Midbrain (tissue), 1 donor: ENCODE measurements around the gene EDA.
"Not testable (repeated sequence)": the region's sequence is repeated elsewhere in the genome, so short reads cannot be mapped to it uniquely, and the experiment has no call there.

Experiments used
- DNase-seq: peaks from one replicate; lab custom pipeline; 2025; lab: John Stamatoyannopoulos, UW

EDA gene

DNA sequence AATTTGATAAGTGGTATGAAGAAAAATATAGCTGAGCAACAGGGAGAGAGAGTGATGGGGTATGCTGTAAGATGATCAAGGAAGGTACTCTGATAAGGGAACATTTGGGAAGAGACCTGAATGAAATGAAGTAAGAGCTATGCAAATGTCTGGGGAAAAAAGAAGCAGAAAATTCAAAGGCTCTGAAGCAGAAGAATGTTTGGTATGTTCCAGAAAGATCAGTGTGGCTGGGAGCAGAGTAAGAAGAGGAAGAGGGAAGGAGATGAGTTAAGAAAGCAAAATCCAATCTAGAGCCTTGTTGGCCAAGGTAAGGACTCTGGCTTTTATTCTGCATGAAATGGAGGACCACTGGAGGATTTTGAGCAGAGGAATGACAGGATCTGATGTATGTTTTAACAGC is 343.8 kb downstream of the EDA start:
- no peak for DNase-seq

DNA sequence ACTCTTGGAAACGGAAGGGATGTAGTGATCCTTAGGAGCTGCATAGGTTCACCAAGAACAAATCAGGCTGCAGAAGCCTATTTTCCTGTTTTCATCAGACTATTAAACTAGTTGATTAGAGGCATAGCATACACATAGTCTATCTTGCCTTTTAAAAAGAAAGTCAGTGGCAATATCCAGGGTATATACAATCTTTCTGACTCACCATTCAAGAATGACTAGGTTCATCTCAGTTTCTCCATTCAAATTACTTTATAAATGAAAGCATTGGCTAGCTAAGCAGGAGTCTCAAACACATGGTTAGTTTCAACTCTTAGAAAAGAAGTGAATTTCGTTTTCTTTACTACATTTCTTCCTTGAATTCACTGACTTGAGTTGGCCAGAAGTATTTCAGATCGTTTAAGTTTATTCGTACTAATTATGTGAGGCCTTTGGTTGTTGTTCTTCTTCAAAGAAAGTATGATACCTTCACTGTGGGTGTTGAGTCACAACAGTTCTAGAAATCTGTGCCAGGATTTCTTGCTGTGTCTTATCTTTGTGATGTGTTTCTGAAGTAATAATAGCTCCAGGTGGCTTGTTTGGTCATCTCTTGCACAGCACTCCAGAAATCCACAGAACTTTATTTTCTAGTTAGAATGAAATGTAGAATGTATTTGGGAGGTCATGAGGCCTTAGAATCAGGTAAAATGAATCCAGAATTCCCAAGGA is 345.6 kb downstream of the EDA start:
- DNase-seq = no peak

DNA sequence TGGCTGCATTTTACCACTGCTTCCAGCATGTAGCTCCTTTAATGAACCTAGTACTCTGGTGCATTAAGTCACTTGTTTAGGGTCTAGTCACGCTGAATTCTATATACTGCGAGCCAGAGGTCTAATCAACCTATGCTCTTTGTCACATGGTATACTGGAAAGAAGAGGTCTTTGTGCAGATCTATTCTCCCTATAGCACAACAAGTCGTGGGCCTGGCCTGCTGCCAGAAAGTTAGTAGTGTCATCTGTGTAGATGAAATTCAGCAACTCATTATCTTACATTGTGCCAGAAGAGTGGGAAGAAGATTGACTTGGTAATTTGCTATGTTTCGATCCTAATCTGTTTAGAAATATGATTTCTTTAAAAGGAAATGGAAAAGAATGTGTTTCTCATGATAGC is 353.0 kb downstream of the EDA start:
- no peak for DNase-seq

DNA sequence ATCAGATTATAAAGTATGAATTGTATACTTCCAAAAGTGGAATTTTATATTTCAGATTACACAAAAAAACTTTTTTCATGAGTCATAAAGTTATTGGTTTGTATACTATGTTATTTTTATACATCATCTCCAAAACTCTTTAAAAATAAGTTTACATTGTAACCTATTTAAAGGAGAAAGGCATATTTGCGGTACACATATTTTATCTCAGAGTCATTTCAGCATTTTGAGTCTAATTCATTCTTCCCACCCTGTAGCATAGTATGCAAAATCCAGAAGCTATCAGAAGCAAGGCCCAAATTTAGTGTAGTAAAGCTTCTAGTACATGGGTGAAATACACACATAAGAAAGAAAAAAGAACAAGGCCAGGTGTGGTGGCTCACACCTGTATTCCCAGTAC is 353.5 kb downstream of the EDA start:
- no peak for DNase-seq

DNA sequence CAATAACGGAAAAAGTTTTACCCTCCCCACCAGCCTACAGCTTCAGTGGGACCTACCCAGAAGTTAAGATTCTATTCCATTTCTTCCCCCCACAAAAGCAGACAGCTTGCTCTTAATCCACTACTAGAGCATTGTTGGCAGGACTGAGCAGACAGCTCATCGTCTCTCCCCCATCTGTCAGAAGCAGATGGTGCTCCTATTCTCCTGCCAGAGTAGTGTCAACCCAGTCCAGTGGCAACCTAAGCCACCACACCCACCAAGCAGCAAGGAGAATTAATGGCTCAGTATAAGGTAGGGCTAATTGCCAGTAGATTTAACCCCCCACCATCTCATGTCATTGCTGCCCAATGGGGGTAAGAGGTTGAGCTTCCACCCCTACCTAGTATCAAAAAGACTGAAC is 371.8 kb downstream of the EDA start:
- no peak for DNase-seq

DNA sequence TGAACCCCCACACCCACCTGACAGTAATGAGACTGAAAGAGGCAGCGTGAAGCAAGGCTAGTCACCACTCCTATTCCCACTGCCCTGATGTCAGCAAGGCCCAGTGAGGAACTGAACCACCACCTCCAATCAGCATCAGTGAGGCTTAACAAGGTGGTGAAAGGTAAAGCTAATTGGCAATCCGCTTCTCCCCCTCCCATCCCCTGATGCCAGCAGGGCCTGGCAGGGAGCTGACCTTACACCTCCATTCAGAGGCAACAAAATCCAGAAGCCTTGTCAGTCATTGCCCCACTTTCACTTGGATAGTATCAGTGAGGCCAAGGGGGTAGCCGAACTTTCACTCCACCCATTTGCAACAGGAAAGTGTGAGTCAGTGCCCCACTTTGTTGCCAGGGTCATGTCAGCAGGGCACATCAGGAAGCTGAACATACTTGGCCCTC is 373.1 kb downstream of the EDA start:
- DNase-seq = no peak

DNA sequence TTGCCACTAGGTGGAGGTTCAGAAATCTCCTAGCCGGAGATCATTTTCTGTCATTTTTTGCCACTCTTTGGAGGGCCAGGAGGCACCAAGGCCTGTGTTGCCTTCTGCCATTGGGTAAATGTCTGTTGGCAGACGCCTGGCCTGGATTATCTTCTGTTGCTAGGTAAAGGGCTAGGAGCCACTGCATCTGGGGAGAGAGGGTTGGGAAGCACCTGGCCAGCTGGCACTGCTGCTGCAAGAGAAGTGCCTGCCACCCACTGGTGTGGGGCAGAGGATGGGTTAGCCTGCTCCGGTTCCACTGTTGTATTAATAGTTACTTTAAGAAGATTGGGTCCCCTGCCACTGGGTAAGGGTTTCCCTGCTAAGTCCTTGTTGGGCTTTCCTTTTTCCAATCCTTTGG is 375.8 kb downstream of the EDA start:
- DNase-seq = no peak

DNA sequence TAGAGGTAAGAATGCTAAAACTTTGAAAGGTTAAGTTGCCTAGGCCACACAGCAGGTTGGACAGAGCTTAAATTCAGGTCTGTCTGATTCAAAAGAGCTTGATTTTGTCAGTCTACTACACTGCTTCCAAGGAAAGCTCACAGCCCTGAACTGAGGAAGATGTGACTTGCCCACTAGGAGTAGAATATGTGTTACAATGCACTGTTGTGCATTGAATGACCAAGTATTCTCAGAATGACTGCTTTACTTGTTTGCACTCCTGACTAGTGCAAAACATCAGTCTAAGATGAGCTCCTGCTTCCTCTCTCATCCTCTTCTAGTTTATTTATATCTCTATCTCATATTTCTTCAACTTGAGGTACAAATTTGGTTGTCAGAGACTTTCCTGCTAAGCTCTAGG is 377.6 kb downstream of the EDA start:
- DNase-seq = no peak

DNA sequence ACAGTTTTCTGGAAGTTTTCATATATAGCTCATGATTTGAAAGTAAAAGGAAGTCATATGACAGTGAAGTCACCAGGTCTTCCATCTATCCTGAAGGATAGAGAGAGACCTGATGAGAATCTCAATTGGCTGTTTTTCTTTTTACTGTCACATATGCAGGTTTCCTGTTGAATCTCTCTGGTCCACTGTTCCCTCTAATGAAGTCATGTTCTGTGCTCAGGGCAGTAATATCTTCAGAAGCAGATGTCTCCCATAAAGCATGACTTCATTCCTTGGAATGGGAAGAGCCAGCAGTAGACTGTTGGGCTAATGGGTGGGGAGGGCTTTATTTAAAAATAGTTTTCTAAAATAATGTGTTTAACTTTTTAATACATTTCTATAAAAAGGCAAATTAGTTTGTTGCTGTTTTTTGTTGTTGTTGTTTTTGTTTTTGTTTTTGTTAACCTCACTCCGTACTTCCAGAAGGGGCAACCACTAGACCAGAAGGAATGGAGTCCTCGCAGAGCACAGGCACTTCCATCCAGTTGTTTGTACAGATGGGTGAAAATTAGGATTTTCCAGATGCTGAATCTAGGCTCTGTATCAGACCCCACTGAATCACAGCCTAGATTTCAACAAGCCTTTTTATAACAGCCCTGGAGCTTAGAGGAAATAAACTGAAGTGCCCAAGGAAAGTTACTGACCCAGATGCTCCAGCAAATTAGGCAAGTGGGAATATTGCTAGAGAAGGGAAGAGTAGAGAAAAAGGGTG is 379.6 kb downstream of the EDA start:
- no peak for DNase-seq

DNA sequence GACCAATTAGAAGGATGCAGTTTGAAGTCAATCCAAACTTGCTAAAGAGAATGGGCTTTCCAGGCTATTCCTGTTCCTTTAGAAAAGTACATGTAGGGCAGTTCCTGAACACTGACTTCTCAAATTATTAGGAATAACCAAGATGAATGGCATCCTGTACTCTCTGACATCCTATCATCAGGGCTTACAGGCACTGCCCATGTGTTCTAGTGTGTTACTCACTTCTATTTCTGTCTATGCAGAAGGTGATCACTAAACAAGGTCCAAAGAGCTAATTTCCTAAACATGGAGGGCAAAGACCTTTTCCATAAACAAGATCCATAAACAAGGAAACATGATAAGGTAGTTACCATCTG is 380.2 kb downstream of the EDA start:
- no peak for DNase-seq

DNA sequence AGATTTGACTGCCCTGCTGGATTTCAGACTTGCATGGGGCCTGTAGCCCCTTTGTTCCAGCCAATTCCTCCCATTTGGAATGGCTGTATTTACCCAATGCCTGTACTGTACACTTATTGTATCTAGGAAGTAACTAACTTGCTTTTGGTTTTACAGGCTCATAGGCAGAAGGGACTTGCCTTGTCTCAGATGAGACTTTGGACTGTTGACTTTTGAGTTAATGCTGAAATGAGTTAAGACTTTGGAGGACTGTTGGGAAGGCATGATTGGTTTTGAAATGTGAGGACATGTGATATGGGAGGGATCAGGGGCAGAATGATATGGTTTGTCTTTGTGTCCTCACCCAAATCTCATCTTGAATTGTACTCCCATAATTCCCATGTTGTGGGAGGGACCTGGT is 382.4 kb downstream of the EDA start:
- DNase-seq = not testable (repeated sequence)

DNA sequence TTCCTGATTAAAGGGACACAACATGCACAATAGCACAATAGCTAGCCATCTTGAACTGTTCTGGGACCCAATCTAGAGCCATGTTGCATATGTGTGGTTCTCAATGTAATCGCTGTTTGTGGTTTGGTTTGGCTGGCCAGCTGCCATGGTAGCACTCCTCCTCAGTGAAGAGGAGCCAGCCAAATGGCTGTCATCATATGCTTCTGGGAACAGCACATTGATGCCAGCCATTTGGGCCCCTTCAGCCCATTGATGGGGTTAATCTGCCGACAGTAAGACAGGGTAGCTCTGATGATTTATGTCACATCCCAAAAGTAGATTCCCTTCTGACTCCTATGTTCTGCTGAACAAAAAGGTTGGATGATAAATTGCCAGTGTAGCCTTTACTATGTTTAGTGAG is 385.4 kb downstream of the EDA start:
- DNase-seq = no peak

DNA sequence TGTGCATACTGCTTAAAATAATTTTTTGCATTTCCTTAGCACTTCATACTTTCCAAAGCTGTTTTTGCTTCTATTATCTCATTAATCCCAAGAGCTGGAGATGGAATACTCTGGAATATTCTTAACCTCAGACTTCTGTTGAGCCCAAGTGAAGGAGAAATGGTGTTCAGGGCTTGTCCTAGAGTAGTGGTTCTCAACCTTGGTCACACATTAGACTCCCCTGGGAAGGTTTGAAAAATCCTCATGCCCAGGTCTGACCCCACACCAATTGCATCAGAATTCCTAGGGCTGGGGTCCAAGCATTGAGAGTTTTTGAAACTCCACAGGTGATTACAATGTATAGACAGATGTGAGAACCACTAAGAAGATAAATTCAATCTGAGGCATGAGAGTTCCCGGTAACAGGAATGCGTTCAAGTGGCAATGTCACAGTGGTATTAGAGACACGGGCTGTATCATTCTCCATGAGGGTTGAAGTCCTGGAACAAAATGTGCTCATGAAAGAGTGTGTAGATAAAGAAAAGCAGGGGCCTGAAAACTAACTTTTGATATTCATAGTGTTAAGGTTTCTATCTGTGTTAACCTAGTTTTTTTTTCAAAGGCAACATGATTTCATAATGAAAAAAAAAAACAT is 385.9 kb downstream of the EDA start:
- no peak for DNase-seq

DNA sequence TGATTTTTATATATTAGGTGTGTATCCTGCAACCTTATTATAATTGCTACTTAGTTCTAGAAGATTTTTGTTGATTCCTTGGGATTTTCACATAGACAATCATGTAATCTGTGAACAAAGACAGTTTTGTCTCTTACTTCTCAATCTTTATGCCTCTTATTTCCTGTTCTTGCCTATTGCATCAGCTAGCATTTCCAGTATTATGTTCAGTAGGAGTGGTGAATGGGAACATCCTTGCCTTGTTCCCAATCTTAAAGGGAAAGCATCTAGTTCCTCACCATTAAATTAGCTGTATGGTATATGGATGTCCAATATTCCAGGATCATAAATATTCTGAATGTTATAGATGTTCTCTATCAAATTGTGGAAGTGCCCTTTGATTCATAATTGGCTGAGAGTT is 392.0 kb downstream of the EDA start:
- DNase-seq = no peak

DNA sequence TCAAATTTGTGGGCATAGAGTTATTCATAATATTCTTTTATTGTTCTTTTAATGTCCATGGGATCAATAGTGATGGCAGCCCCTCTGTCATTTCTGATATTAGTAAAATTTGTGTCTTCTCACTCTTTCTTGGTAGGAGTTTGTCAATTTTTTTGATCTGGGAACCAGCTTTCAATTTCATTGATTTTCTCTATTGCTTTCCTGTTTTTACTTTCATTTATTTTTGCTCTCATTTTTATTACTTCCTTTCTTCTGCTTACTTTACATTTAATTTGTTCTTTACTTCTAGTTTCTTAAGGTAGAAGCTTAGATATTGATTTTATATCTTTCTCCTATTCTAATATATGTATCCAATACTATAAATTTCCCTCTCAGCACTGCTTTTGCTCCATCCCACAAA is 393.1 kb downstream of the EDA start:
- DNase-seq = no peak

DNA sequence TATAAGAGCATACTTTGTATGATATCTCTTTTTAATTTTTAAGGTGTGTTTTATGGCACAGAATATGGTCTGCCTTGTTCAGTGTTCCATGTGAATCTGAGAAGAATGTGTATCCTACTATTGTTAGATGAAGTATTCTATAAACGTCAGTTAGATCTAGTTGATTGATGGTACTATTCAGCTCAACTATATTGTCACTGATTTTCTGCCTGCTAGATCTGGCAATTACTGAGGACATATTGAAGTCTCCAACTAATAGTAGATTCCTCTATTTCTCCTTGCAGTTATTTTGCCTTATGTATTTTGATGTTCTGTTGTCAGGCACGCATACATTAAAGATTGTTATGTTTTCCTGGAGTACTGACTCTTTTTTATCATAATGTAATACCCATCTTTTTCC is 394.1 kb downstream of the EDA start:
- DNase-seq = no peak

DNA sequence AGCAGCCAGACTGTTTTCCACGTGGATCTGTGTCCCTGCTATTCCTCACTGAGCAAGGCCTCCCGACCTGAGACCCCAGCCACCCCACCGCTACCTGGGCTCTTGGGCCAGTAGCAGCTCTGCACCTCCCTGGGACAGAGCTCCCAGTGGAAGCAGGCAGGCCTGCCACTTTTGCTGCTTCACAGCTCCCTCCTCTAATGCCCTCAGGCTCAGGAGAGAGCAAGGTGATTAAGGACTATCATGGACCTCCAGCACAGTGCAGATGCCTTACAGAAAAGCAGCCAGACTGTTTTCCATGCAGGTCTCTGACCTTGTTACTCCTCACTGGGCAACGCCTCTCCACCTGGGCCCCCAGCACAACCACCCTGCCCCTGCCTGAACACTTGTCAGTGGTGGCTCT is 396.8 kb downstream of the EDA start:
- DNase-seq = no peak

DNA sequence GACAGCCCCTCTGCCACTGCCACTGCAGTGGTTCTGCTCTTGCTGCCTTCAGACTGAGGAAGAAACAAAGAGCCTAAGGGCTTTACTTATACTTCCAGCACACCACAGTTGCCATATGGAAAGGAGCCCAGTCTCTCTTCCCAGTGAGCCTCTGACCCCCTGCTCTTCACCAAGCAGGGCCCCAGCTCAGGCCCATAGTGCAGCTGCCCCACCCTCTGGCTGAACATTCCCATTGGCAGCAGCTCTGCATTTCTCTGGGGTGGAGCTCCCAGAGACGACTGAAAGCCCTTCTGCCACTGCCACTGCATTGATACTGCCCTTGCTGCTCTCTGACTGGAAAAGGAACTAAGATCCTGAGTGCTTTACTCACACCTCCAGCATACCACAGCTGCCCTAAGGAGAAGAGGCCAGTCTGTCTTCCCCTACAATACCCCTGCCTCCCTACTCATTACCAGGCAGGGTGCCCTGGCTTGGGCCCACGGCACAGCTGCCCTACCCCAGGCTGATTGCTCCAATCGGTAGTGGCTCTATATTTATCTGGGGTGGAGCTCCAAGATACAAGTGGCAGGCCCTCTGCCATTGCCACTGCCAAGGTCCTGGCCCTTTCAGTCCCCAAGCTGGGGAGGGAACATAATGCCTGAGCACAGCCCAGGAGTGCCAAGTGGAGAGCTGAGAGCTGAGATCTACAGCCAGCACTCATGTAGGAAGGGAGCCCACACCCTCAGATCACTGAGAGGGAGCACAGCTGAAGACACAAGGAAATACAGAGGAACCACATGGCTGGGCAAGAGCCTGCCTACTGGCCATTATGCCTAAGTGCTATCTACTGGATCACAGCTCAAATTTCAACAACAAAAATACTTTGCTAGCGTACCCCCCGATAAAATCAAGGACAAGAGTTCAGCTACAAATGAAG is 397.8 kb downstream of the EDA start:
- no peak for DNase-seq

DNA sequence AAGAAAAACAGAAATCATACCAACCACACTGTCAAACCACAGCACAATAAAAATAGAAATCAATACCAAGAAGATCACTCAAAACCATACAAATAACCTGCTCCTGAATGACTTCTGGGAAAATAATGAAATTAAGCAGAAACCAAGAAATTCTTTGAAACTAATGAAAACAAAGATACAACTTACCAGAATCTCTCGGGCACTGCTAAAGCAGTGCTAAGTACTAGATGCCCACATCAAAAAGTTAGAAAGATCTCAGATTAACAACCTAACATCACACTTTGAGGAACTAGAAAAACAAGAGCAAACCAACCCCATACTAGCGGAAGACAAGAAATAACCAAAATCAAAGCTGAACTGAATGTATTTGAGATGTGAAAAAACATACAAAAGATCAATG is 400.6 kb downstream of the EDA start:
- no peak for DNase-seq

DNA sequence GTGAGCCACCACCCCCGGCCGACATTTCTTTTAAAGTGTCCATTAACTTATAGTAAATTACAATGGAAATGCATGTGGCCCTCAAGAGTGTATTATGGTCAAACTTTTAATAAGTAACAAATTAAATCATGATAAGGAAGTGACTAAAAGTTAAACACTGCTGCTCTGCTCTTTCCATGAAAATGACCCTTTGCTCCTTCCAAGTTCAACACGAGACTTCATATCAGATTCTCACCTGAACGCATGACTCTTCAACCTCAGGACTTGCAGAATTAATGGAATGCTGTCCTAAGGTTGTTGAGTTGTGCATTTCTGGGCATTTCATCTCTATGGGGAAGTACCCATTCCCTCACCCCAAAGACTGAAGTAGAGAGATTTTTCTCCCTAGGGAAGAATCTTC is 406.7 kb downstream of the EDA start:
- no peak for DNase-seq

DNA sequence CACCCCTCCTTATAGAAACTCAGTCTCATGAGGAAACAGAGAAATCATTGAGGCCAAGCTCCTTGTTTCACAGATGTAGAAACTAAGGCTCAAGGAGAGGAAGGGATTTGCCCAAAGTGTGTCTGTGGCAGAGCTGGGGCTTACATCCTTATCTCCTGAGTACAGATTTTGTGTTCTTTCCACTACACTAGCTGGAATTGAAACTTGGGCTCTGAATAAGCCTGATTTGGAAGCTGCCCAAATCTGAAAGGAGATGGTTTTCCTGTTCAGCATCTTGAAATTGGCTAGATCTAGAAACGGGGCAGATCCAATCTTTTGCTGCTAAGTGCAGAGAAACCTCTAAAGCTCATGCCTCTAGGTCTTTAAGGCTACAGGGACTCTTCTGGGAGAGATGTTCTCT is 409.6 kb downstream of the EDA start:
- no peak for DNase-seq

DNA sequence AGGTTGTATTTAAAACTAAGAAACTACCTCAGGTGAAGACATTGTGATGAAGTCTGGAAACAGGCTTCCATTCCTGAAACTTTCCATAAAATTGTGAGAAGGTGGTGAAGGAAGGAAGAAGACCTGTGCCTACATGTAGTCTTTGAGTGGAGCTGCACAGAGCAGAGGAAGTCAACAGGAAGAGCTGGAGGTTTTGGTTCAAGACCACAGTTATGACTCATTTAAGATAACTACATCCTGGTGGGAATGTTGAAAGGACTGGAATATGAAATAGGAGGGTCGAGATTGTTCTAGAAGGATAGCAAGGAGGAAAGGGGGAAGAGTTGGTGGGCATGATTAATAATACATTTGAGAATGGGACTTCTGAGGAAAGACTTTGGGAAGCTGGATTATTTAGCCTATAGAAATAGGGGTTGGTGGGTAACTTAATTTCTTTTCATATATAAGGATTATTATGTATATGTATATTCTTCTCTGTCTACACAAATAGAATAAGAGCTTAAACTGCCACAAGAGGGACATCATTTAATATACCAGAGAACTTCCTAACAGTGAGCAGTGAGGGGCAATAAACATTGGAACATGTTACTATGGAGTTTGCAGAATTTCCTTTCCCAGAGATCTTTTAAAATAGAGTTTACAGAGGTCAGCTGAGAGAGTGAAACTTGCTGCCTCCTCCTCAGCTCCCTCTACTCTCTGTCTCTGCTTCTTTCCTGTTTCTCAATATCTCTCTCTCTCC is 410.4 kb downstream of the EDA start:
- DNase-seq = no peak
